DMS153 (cell line): ENCODE data around the gene GSTT2.
A peak's percentile ranks its signal among the peaks of the same experiment; 100 is the strongest.
"Not testable (repeated sequence)": the region's sequence is repeated elsewhere in the genome, so short reads cannot be mapped to it uniquely, and the experiment has no call there.

ENCODE experiments used
- DNase-seq: peaks from one replicate; lab custom pipeline; 2025; lab: John Stamatoyannopoulos, UW

The GSTT2 gene

DNA sequence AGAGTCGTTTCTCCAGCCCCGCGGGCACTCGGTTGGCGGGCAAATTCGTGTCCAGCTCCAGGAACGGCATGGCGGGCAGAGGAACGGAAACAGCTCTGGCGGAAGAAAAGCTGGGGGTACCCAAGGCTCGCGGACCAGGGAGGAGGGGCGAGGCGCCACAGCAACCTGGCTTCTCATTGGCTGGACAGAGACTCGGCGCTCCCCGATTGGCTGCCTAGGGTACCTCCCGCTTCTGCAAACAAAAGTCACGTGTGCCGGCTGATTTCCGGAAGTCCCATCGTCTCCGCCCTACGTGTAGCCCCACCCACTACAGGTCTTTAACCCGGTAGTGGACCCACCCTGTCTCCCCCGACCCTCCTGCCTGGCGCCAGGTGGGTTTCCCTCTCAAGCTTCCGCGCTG is 5.6 kb upstream of the GSTT2 start, which contains the start of gene DDT:
DDT (minus strand) TSS at position 97 of the 400 bp plus-strand sequence; CDS start at position 70, 27 bp downstream.
- DNase-seq = not testable (repeated sequence)

DNA sequence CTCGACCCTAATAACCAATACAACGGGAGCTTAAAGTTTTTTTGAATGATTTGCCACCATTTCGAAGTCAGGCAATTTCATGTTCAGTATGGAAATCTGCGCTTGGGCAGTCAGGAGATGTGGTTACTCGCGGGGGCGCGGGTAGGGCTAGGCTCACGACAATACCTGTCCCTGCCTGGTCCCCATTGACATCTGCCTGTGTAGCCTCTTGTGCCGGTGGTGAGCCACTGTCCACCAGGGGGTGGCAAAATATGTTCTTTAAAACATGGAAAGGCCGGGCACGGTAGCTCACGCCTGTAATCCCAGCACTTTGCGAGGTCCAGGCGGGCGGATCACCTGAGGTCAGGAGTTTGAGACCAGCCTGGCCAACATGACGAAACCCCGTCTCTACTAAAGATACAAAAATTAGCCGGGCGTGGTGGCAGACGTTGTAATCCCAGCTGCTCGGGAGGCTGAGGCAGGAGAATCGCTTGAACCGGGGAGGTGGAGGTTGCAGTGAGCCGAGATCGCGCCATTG is 5.0 kb upstream of the GSTT2 start:
- not testable (repeated sequence) for DNase-seq

DNA sequence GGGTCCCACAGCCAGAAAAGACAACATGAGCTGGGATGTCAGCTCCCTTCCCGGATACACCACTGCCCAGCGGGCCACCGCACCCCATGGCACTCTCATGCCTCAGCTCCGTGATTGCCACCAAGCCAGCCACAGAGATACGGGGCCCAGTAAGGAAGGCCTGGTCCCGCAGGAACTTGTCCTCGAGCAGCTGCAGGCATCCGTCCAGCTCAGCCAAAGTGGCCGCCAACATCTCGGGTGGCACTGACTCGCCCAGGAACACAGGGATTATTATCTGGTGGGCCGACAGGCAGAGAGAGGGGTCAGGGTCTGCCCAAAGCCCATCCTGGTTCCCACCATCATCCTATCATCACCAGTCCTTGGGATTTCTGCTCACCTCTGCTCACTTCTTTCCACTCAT is 2.6 kb upstream of the GSTT2 start:
- not testable (repeated sequence) for DNase-seq

DNA sequence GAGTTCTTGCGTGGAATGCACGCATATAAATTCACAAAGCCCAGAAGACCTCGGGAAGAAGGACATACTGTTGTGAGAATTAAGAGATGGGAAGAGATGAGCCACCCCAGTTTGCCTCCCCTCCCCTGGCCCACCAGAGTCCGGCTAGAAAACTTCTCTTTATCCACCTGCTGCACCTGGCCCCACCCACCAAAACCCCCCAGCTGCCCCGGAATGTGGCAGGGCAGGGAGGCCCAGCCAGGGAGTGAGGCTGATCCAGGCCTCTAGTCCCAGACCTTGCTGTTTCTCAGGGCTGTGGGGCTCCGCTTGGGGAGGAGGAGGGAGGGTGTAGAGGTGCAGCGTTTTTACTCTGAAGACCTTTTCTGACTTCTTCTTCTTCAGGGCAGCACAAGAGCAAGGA is 633 bp downstream of the GSTT2 start:
- not testable (repeated sequence) for DNase-seq

DNA sequence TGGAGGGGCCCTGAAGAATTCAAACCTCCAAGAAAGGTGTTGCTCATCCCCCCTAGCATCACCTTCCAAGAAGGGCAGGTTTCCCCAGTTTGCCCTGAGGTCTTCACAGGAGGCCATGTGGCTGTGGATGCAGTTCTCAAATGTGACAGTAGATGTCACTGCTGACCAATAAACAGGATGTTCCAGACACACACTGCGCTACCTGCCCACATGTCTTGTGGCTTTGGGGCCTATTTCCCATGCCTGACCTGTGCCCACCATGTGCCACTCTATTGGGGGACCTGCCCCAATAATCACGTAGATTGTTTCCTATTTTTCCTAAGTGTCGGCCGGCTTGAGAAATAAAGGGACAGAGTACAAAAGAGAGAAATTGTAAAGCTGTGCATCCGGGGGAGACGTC is 4.5 kb downstream of the GSTT2 start:
- peak; percentile 29 for DNase-seq

DNA sequence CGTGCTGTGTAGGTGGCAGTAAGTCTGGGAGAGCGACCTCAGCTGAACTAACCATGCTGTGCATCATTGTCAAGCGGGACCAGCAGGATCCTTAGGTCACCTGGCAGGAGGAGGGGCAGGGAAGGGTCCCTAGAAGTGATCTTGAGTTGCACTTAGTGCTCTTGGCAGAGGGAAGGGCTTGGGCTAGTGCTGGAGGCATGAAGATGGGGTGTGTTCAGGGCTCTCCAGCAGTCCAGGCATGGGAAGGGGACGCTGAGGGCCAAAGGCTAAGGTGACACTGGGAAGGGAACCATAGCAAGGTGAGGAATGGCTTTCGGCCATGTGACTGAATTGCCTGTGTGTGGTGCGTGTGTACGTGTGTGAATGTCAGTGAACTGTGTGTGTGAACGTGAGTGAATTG is 6.2 kb downstream of the GSTT2 start:
- DNase-seq = not testable (repeated sequence)

DNA sequence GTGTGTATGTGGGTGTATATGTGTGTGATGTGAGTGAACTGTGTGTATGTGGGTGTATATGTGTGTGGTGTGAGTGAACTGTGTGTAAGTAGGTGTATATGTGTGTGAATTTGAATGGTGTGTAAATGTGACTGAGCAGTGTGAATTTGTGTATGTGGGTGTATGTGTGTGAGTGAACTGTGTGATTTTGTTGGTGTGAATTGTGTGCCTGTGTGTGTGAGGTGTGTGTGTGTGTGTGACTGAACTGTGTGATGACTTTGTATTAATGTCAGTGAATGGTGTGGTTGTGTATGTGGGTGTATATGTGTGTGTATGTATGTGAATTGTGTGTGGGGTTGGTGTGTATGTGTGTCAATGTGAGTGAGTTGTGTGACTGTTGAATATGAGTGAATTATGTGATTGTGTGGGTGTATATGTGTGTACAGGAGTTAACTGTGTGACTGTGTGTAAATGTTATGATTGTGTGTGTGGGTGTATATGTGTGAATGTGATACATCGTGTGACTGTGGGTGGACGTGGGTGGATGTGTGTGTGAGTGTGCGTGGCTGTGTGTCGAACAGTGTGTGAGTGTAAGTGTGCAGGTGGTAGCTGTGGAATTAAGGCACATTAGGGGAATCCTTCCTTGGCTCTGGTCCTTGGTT is 6.7 kb downstream of the GSTT2 start:
- DNase-seq = not testable (repeated sequence)

DNA sequence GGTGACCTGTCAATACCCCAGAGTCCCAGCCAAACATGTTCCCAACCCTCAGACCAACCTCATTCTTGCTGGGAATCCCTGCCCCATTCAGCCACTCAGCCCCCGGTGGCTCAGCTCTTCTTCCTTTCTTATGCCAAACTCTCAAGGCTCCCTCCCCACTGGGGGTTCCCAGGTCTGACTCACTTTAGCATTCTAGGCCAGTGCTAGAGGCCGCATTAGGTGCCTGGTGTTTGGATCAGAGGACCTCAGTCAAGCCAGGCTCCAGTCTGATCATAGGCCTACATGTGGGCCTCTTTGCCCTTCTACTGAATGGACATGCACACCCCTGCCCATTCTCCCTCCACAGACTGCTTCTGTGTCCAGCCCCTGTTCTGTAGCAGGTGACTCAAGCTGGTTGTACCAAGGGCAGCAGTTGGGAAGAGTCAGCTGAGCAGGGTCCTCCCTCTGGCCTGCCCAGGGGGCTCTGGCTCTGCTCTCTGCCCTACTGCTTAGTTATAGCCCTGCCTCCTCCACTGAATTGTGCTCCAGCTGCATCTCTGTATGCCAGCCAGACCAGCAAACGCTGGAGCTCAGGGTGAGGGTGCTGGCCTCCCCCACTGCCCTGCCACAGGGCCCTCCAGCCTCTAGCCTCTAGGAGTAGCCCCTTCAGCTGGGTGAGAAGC is 9.8 kb downstream of the GSTT2 start:
- not testable (repeated sequence) for DNase-seq

DNA sequence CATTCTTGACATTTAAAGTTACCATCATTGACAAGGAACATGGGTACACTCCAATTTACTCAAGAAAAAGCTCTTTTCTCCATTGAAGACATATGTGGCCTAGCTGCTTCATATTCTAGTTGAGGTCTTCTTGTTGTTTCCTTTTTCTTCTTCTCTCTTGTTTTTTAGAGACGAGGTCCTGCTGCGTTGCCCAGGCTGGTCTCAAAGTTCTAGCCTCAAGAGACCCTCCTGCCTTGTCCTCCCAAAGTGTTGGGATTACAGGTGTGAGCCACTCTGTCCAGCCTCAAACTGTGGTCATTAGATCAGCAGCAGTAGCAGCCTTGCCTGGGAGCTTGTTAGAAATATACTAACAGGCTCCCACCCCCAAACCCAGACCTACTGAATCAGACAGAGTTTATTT is 13.1 kb downstream of the GSTT2 start:
- DNase-seq = not testable (repeated sequence)

DNA sequence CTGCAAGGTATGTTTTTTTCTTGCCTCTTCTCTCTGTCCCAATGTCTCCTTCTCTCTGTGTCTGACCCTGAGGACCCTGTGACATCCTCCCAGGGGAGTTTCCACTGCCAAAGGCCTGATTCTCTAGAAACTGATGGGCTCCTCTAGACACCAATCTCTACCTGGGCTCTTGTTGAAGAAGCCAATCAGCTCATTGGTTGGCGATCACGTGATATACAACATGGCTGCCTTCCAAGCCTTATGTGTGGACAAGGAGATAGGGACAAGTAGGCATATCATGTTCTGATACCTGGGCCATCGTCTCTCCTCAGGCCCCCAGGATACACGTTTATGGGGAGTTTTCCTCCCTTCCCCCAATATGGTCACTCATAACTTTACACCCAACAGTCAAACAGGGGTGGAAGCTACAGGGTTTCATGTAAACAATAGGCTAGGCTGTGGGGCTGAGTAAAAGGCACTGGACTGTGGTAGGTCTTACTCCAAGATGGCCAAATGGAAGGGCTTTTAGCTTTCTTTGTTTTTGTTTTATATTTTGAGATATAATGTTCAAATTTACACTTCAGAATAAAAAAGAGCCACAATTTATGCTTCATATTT is 13.7 kb downstream of the GSTT2 start:
- DNase-seq = not testable (repeated sequence)

DNA sequence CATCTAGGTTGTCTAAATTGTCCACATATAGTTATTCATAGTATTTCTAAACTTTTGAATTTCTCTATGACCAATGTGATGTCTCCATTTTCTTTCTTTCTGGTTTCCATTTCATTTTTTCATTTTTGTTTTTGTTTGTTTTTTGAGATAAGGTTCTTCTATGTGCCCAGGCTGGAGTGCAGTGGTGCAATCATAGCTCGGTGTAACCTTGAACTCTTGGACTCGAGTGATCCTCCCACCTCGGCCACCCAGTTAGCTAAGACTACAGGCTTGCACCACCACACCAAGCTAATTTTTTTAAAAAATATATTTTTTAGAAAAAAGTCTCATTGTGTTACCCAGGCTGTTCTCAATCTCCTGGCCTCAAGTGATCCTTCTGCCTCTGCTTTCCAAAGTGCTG is 17.2 kb downstream of the GSTT2 start:
- DNase-seq = no peak

DNA sequence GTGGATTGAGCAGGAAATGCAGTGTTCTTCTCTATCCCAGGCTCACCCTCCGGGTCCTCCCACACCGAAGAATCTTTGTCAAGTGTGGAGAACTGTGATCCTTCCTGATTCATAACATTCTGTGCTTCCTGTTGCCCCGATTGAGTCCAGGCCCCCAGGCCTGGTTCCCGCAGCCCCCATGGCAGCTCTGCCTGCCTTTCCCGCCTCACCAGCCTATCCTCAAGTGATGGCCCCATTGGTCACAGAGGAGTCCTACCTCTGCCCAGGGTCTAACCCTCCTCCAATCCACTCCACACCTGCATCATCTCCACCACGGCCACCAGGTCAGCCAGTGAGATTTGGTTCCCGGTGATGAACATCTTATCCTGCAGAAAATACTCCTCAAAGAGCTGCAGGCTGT is 19.8 kb downstream of the GSTT2 start:
- not testable (repeated sequence) for DNase-seq

DNA sequence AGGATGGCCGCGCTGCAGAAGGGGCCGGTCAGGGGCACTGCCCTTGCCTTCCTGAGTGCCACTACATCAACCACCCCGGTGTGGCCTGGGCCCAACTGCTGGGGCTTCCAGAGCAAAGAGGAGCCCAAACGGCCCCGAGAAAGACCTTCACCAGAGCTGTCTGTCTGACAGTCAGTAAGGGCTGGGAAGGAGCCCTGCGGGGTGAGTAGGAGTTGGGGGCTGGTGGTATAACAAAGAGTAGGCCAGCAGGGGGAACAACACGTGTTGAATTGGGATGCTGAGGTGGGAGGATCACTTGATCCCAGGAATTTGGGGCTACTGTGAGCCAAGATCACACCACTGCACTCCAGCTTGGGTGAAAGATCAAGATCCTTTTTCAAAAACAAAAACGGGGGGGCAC is 21.4 kb downstream of the GSTT2 start:
- DNase-seq = no peak

DNA sequence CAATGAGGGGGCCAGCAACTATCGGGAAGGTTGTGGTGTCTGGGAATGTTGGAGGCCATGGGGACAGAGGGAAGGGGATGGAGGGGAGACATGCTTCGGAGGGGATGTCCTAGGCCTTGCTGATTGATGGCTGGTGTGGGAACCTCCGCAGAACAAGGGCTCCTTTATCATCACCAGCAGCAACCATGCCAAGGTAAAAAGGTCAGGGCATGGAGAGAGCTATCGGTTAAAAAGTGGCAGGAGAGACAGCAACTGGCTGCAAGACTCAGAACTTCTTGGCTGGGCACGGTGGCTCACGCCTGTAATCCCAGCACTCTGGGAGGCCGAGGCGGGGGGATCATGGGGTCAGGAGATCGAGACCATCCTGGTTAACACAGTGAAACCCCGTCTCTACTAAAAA is 22.3 kb downstream of the GSTT2 start:
- DNase-seq = no peak

DNA sequence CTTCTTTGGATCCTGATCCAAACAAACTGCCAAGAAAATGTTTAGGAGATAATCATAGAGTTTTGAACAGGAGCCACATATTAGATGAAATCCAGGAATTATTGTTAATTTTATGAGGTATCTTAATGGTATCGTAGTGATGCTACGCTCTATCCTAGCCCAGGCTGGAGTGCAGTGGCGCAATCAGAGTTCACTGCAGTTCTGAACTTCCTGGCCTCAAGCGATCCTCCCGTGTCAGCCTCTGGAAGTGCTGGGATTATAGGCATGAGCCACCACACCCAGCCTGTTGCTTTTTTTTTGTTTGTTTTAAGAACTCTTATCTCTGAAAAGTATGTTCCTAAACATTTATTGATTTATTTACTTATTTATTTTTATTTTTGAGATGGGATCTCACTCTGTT is 22.9 kb downstream of the GSTT2 start:
- no peak for DNase-seq

DNA sequence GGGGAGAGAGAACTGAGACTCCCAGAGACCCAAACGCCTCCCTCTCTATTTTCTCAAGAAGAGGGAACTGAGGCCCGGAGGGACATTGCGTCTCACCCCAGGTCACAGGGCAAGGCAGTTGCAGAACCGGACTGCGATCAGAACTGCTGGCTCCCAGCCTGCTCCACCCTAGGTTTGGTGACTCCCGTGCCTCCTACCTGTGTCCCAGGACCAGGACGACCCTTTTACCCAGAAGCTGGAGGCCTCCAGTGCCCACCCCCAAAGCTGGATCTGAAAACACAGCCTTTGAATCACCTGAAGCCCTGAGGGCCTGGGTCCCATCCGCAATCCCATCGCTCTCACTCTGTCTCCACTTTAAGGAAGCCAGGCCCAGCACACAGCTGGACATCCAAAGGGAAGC is 24.0 kb downstream of the GSTT2 start:
- no peak for DNase-seq

DNA sequence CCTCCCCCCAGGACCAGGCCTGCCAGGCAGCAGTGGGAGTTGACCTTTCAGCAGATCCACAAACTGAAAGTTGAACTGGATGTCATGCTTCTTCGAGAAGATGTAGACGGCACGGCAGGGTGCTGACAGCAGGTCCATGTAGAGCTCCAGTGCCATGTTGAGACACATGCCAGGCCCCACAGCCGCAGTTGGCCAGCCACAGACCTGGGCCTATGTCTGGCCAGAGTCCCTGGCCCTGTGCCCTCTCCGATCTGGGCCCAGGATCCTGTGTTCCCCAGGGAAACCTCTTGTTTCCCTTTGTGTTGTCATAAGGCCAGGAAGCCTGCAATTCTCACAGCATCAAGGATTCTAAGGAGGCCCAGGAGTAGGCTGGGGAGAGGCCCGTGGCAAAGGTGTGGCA is 25.3 kb downstream of the GSTT2 start, which contains the start of gene GSTT4:
GSTT4 (minus strand) TSS at position 253 of the 400 bp plus-strand sequence; CDS start at position 156, 97 bp downstream.
- DNase-seq = no peak

DNA sequence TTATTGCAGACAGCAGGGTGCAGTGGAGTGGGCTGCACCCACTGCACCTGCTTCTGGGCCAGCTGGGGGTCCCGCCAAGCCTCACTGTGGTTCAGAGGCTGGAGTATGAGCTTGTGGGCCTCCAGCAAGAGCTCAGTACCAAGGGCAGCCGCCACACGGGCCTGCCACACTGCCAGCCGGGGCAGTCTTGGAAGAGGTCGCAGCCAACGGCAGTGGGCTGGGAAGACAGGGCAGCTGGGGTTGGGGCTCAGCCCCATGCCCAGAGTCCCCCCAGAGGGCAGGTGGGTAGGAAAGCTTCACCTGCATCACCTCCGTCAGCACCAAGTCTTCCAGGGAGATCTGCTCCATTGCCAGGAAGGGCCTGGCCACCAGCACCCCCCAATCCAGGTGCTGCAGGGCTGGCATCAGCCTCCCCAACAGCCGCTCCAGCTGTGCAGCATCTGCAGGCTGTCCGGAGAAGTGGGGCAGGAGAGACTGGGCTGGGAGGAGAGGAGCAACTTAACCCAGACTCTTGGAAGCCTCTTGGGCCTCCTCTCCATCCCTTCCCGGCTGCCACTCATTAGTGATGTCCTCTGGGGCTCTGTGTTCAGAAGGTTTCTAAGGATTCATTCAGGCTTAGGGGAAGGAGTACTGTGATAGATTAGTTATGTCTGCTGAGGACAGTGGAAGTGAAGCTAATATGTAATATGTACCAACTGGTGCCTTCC is 26.4 kb downstream of the GSTT2 start:
- DNase-seq = no peak

DNA sequence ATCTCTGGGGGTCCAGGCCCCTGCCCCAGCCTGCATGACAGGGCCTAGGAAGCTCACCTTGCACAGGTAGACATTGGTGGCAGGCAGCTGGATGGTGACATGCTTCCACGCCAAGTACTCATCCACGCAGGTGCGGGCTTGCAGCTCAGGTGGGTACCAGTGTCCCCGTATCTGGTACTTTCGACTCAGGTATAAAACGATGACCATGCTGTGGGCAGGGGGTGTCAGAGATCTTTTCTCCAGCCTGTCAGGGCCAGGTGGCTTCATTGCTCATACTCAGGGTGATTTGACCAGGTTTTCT is 26.9 kb downstream of the GSTT2 start:
- no peak for DNase-seq

DNA sequence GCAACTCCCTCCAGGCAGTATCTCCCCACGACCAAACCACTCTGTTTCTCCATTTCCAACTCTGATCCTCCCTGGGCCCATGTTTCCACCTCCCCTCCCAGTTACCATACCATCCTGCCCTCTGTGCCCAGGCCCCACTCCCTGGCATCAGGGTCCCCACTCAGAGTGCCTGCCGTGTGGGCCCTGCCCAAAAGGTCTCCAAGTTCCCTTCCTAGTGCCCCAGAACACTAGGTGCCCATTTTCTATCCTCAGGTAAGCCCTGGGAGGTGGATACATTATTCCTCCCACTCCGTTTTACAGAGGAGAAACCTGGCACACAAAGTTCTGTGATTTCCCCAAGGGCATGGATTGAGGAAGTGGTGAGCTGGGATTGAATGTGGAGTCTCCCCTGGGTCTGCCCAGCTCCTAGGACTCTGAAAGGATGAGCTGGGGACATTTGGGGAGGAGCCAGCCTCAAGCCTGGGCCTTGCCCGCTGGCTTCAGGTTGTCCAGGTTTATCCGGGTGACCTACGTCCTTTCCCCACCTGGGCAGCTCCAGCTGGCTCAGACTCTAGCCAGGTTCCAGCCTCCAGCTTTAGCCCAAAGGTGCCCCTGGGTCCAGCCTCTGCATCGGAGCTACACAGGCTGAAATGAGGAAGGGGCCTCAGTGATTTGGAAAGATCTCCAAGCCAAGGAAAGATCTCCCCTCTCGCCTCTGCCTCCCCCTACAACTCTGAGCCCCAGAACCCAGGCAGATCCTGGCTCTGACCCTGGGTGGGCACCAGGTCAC is 27.5 kb downstream of the GSTT2 start:
- DNase-seq = no peak

DNA sequence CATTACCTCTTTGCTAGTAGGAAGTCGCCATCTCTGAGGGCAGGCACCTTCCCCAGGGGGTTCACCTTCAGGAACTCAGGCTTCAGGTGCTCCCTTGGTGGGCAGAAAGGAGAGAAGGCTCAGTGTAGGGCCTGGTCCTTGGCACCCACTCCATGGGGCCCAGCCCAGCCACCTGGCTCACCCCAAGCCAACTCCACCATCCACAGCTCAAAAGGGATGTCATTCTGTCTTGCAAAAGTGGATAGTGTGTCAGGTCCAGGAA is 28.0 kb downstream of the GSTT2 start:
- no peak for DNase-seq
